IMR-90 (cell line): ENCODE measurements around the gene CHD2. TPM values are rescaled to one million over a fixed set of nuclear protein-coding genes. Genes with fewer than 3 reads are reported as not detected.

Experiments
- ATAC-seq: fragments of 200-7000 bp; cut with Tn5 transposase; 2 replicates; pipeline ENCODE4 v1.9.1; 2020; ENCODE audit warnings: low read depth, mild to moderate bottlenecking, moderate library complexity
- BruUV-seq: library from RNA; stranded (reverse); fragments of 400-500 nt; replicated peaks from 2 replicates; lab custom pipeline; 2021; lab: Mats Ljungman, UMichigan
- CTCF ChIA-PET: fragments of 300-600 bp; formaldehyde crosslinking; extraction: SDS; loops from one replicate; lab custom pipeline; 2021; ENCODE audit warnings: antibody characterized with exemption; lab: Yijun Ruan, JAX
- POLR2A ChIA-PET: fragments of 300-600 bp; sonication (Branson Sonifier 250); formaldehyde crosslinking; loops from one replicate; lab custom pipeline; 2022; ENCODE audit warnings: antibody characterized with exemption; ENCODE audit not compliant: unreplicated experiment; lab: Charles Lee
- DNase-seq: peaks from one replicate; pipeline ENCODE4 v3.0.0; 2013
- H2AFZ ChIP-seq: replicated peaks from 2 replicates; pipeline ENCODE3; 2013; ENCODE audit warnings: low read length, mild to moderate bottlenecking; ENCODE audit not compliant: poor library complexity
- H2AK5ac ChIP-seq: 2 replicates; pipeline ENCODE4 v1.6.1; 2013; ENCODE audit warnings: low read depth, low read length, inconsistent platforms
- H2AK9ac ChIP-seq: replicated peaks from 2 replicates; pipeline ENCODE3; 2013; ENCODE audit warnings: mild to moderate bottlenecking, low read depth, low read length, moderate library complexity; ENCODE audit not compliant: poor library complexity
- H2BK120ac ChIP-seq: 2 replicates; pipeline ENCODE4 v1.6.1; 2013; ENCODE audit warnings: low read depth, low read length, inconsistent platforms
- H2BK15ac ChIP-seq: 3 replicates; pipeline ENCODE4 v1.6.1; 2013; ENCODE audit warnings: low read depth, low read length, inconsistent platforms
- H2BK20ac ChIP-seq: 2 replicates; pipeline ENCODE4 v1.6.1; 2013; ENCODE audit warnings: low read depth, mild to moderate bottlenecking, inconsistent platforms, low read length, moderate library complexity
- H2BK5ac ChIP-seq: 2 replicates; pipeline ENCODE4 v1.6.1; 2013; ENCODE audit warnings: mild to moderate bottlenecking, low read depth, low read length, inconsistent platforms; ENCODE audit not compliant: poor library complexity, severe bottlenecking
- H3K14ac ChIP-seq: replicated peaks from 2 replicates; pipeline ENCODE4 v1.6.1; 2013; ENCODE audit warnings: low read depth, low read length, inconsistent platforms
- H3K18ac ChIP-seq: 2 replicates; pipeline ENCODE4 v1.6.1; 2013; ENCODE audit warnings: low read depth, low read length, control low read depth
- H3K23ac ChIP-seq: 2 replicates; pipeline ENCODE4 v1.6.1; 2013; ENCODE audit warnings: low read depth, low read length, inconsistent platforms
- H3K27ac ChIP-seq: 2 replicates; pipeline ENCODE4 v1.5.1; 2013; ENCODE audit warnings: mild to moderate bottlenecking, control low read depth, low read length; ENCODE audit not compliant: insufficient read depth
- H3K27me3 ChIP-seq: 2 replicates; pipeline ENCODE4 v1.6.1; 2013; ENCODE audit warnings: low read length; ENCODE audit not compliant: control insufficient read depth, insufficient read depth
- H3K36me3 ChIP-seq: 2 replicates; pipeline ENCODE4 v1.6.1; 2013; ENCODE audit warnings: low read length, mixed read lengths; ENCODE audit not compliant: control insufficient read depth, insufficient read depth
- H3K4ac ChIP-seq: 2 replicates; pipeline ENCODE4 v1.6.1; 2013; ENCODE audit warnings: low read depth, low read length, inconsistent platforms
- H3K4me1 ChIP-seq: 2 replicates; pipeline ENCODE4 v1.6.1; 2013; ENCODE audit warnings: low read length, mixed read lengths; ENCODE audit not compliant: control insufficient read depth, insufficient read depth
- H3K4me2 ChIP-seq: 2 replicates; pipeline ENCODE4 v1.6.1; 2013; ENCODE audit warnings: low read depth, mild to moderate bottlenecking, control low read depth, low read length, moderate library complexity
- H3K4me3 ChIP-seq: 2 replicates; pipeline ENCODE4 v1.5.1; 2013; ENCODE audit warnings: low read depth, mild to moderate bottlenecking, control low read depth, low read length, moderate library complexity; ENCODE audit not compliant: insufficient read depth
- H3K56ac ChIP-seq: 2 replicates; pipeline ENCODE4 v1.6.1; 2013; ENCODE audit warnings: low read length, inconsistent platforms; ENCODE audit not compliant: insufficient read depth; ENCODE audit errors: extremely low read depth
- H3K79me1 ChIP-seq, 2 experiments: 2 replicates each; pipeline ENCODE4 v1.6.1; 2013; ENCODE audit warnings: low read length in 2 of 2, inconsistent platforms in 1 of 2, low read depth in 1 of 2
- H3K9ac ChIP-seq: 2 replicates; pipeline ENCODE4 v1.6.1; 2013; ENCODE audit warnings: low read depth, low read length, control low read depth
- H3K9me1 ChIP-seq: 2 replicates; pipeline ENCODE4 v1.6.1; 2013; ENCODE audit warnings: low read length, inconsistent platforms; ENCODE audit not compliant: insufficient read depth
- H3K9me3 ChIP-seq: 2 replicates; pipeline ENCODE4 v1.6.1; 2013; ENCODE audit warnings: low read length; ENCODE audit not compliant: control insufficient read depth, insufficient read depth
- H4K20me1 ChIP-seq: 2 replicates; pipeline ENCODE4 v1.6.1; 2013; ENCODE audit warnings: low read length, inconsistent platforms; ENCODE audit not compliant: insufficient read depth
- H4K5ac ChIP-seq: 2 replicates; pipeline ENCODE4 v1.6.1; 2013; ENCODE audit warnings: mild to moderate bottlenecking, low read depth, low read length, control low read depth
- H4K8ac ChIP-seq, 2 experiments: 2 replicates each; pipeline ENCODE4 v1.6.1; 2013; ENCODE audit warnings: low read depth in 2 of 2, low read length in 2 of 2, control low read depth in 1 of 2, inconsistent platforms in 1 of 2
- H4K91ac ChIP-seq: 2 replicates; pipeline ENCODE4 v1.6.1; 2013; ENCODE audit warnings: low read depth, low read length, inconsistent platforms; ENCODE audit not compliant: insufficient read depth
- BHLHE40 ChIP-seq: fragments of 150-350 bp; IDR thresholded peaks from 2 replicates; pipeline ENCODE4 v1.6.1; 2016; ENCODE audit warnings: mild to moderate bottlenecking, low read depth, low read length
- CEBPB ChIP-seq: IDR thresholded peaks from 2 replicates; pipeline ENCODE4 v1.6.1; 2012; ENCODE audit warnings: low read depth, low read length, improper control_type of control experiment
- CHD1 ChIP-seq: IDR thresholded peaks from 2 replicates; pipeline ENCODE4 v1.6.1; 2012; ENCODE audit warnings: low read depth, low read length, improper control_type of control experiment
- CTCF ChIP-seq: conservative IDR thresholded peaks from 2 replicates; pipeline ENCODE4 v1.5.1; 2012; ENCODE audit warnings: mild to moderate bottlenecking, low read depth, low read length, improper control_type of control experiment
- ELK1 ChIP-seq: fragments of 150-350 bp; IDR thresholded peaks from 2 replicates; pipeline ENCODE4 v1.6.1; 2016; ENCODE audit warnings: low read depth, mild to moderate bottlenecking, low read length, moderate library complexity, borderline replicate concordance
- FOS ChIP-seq: fragments of 150-350 bp; IDR thresholded peaks from 2 replicates; pipeline ENCODE4 v1.6.1; 2016; ENCODE audit warnings: low read depth, low read length
- MAFK ChIP-seq: IDR thresholded peaks from 2 replicates; pipeline ENCODE4 v1.6.1; 2012; ENCODE audit warnings: low read depth, low read length, improper control_type of control experiment
- MAZ ChIP-seq: IDR thresholded peaks from 2 replicates; pipeline ENCODE4 v1.6.1; 2012; ENCODE audit warnings: low read depth, mild to moderate bottlenecking, low read length, improper control_type of control experiment, moderate library complexity, borderline replicate concordance
- MXI1 ChIP-seq: IDR thresholded peaks from 2 replicates; pipeline ENCODE4 v1.6.1; 2012; ENCODE audit warnings: low read depth, mild to moderate bottlenecking, low read length, moderate library complexity, borderline replicate concordance
- NFE2L2 ChIP-seq: fragments of 150-350 bp; IDR thresholded peaks from 2 replicates; pipeline ENCODE4 v1.6.1; 2016; ENCODE audit warnings: low read depth, mild to moderate bottlenecking, low read length
- POLR2A ChIP-seq: IDR thresholded peaks from 2 replicates; pipeline ENCODE4 v1.6.1; 2012; ENCODE audit warnings: mild to moderate bottlenecking, low read depth, low read length
- RAD21 ChIP-seq: IDR thresholded peaks from 2 replicates; pipeline ENCODE4 v1.6.1; 2012; ENCODE audit warnings: low read length, improper control_type of control experiment
- RCOR1 ChIP-seq: IDR thresholded peaks from 2 replicates; pipeline ENCODE4 v1.6.1; 2012; ENCODE audit warnings: mild to moderate bottlenecking, low read length, improper control_type of control experiment; ENCODE audit not compliant: insufficient replicate concordance
- RFX5 ChIP-seq: IDR thresholded peaks from 2 replicates; pipeline ENCODE4 v1.8.0; 2012; ENCODE audit warnings: low read depth, mild to moderate bottlenecking, low read length, moderate library complexity
- SMC3 ChIP-seq: fragments of 150-350 bp; IDR thresholded peaks from 2 replicates; pipeline ENCODE4 v1.6.1; 2016; ENCODE audit warnings: low read depth, mild to moderate bottlenecking, antibody characterized with exemption, low read length, moderate library complexity
- USF2 ChIP-seq: fragments of 150-350 bp; IDR thresholded peaks from 2 replicates; pipeline ENCODE4 v1.6.1; 2017; ENCODE audit warnings: mild to moderate bottlenecking, antibody characterized with exemption, low read length, low read depth
- WGBS, 2 experiments: methylation state at CpG; one replicate each; pipeline versions ENCODE4 v1.1.5 to v1.1.7; 2013; ENCODE audit warnings: missing lambda C conversion rate in 2 of 2; ENCODE audit not compliant: insufficient read length in 1 of 2; ENCODE audit errors: extremely low coverage in 2 of 2; 5-methylcytosine and 5-hydroxymethylcytosine counted together
- dilution Hi-C: fragments of 300-500 bp; cut with HindIII; formaldehyde crosslinking; loops from one replicate; pipeline ENCODE4 v1.14.3; 2018; ENCODE audit warnings: low sequenced_read_pairs; ENCODE audit not compliant: unreplicated experiment
- in situ Hi-C: fragments of 300-500 bp; cut with MboI; formaldehyde crosslinking; loops from 3 replicates; pipeline ENCODE4 v1.14.3; 2019; ENCODE audit warnings: low sequenced_read_pairs, inconsistent platforms, mixed read lengths
- intact Hi-C: fragments of 100-400 bp; cut with micrococcal nuclease; formaldehyde crosslinking; loops from 2 replicates; pipeline ENCODE4 v1.10.0; 2022
- polyA plus RNA-seq, 3 experiments: library from polyadenylated mRNA; depleted of rRNA; stranded (reverse); fragments of >200 nt; gene quantifications; 2 replicates each; pipeline ENCODE4 v1.2.3, GENCODE V29; 2012; ENCODE audit warnings: low replicate concordance in 1 of 3
- total RNA-seq: library from RNA; depleted of rRNA; stranded (reverse); fragments of >200 nt; gene quantifications from 2 replicates; pipeline ENCODE4 v1.2.3, GENCODE V29; 2012

The CHD2 gene
- total and polyA plus RNA-seq, 2 of the 4 experiments (the other 2 are of a cell fraction), result 44.9 to 64.7 TPM

GRCh38 chr15:92989470-92989869 is 89.3 kb downstream of the CHD2 start:
- POLR2A ChIA-PET, result no interaction called here
- CTCF ChIA-PET, result interaction anchor here (0.6 kb wide), 1 partner anchor 15 kb away, joined by 4 read pairs; no protein-coding TSS in a partner anchor
- Histone ChIP-seq H2AFZ (no peak overlapping the region), H3K4me1 (no peaks in the 10 kb centered on the region), H3K79me1 (peaks cover 31 to 35% of the 10 kb centered on the region in 2 experiments), H4K8ac (no peak overlapping the region), H3K18ac (no peak overlapping the region), H3K9me1 (no peaks in the 10 kb centered on the region), H3K36me3 (peaks cover 70% of the 10 kb centered on the region), H3K14ac (no peak overlapping the region), H4K91ac (no peak overlapping the region), H2BK120ac (no peak overlapping the region), H3K27me3 (no peaks in the 10 kb centered on the region), H3K4me2 (no peak overlapping the region), H3K27ac (no peak overlapping the region), H2BK20ac (no peak overlapping the region), H4K20me1 (peaks cover 10% of the 10 kb centered on the region), H2AK5ac (no peak overlapping the region), H2BK5ac (no peak overlapping the region), H3K4ac (no peak overlapping the region), H2BK15ac (no peak overlapping the region), H3K4me3 (no peak overlapping the region), H4K5ac (no peak overlapping the region), H3K9me3 (no peaks in the 10 kb centered on the region), H2AK9ac (no peak overlapping the region), H3K56ac (no peak overlapping the region), H3K23ac (no peak overlapping the region), H3K9ac (no peak overlapping the region)
- ATAC-seq (no peak), DNase-seq (no peak)
- intact Hi-C loops (no loop called here), dilution Hi-C loops (no loop called here), in situ Hi-C loops (loop anchor here (25.0 kb wide), 1 partner anchor 2002 kb away; the partner anchor contains the start of gene PRC1)
- 71% methylated on average over 1 of the region's 2 CpGs; no CpG with 5 or more reads in 1 of the 2 experiments for WGBS, 2 experiments
- no peak for TF ChIP-seq POLR2A
- TF ChIP-seq RAD21, result no peak
- no peak for TF ChIP-seq FOS
- TF ChIP-seq BHLHE40, result no peak
- TF ChIP-seq SMC3, result no peak
- TF ChIP-seq MXI1, result no peak
- TF ChIP-seq NFE2L2, result no peak
- TF ChIP-seq CTCF, result no peak
- no peak for TF ChIP-seq USF2
- TF ChIP-seq CHD1, result no peak
- no peak for TF ChIP-seq RFX5
- no peak for TF ChIP-seq CEBPB
- TF ChIP-seq MAZ, result no peak
- TF ChIP-seq ELK1, result no peak
- no peak for TF ChIP-seq RCOR1
- TF ChIP-seq MAFK, result no peak
- BruUV-seq, result no TSS peak
